GM11168 (cell line): ENCODE data around the gene UPK3B.
"Not testable (repeated sequence)": the region's sequence is repeated elsewhere in the genome, so short reads cannot be mapped to it uniquely, and the experiment has no call there.

Experiments
- in situ Hi-C: fragments of 300-500 bp; cut with MboI; formaldehyde crosslinking; loops from one replicate; pipeline ENCODE4 v1.12.0; 2022; ENCODE audit warnings: low sequenced_read_pairs; ENCODE audit not compliant: unreplicated experiment

Gene UPK3B

GRCh38 chr7:76486618-76487017 is 23.7 kb upstream of the UPK3B start:
- in situ Hi-C loops = not testable (repeated sequence)

- in situ Hi-C loops = not testable (repeated sequence)
Measured at GRCh38 chr7:76487969-76488368, 22.4 kb upstream of the UPK3B start.

DNA sequence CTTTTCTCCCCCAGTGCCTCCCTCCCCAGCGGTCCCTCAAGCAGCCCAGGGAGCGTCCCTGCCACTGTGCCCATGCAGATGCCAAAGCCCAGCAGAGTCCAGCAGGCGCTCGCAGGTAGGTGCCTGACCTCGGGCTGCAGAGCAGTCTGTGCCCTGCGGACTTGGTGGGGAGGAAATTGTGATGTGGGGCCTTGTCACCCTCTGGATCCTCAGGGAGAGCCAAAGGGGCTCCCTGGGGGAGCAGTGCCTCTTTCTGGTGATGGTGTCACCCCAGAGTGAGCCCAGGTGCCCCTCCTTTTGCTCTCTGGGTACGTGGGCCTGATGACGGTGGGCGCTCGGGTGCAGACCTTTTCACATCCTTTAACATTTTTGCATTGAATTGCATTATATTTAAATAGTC is 18.2 kb upstream of the UPK3B start:
- in situ Hi-C loops = not testable (repeated sequence)

GRCh38 chr7:76495717-76496116 is 14.6 kb upstream of the UPK3B start:
- in situ Hi-C loops = not testable (repeated sequence)

- in situ Hi-C loops = not testable (repeated sequence)
Measured at GRCh38 chr7:76497918-76498582, 12.3 kb upstream of the UPK3B start.

DNA sequence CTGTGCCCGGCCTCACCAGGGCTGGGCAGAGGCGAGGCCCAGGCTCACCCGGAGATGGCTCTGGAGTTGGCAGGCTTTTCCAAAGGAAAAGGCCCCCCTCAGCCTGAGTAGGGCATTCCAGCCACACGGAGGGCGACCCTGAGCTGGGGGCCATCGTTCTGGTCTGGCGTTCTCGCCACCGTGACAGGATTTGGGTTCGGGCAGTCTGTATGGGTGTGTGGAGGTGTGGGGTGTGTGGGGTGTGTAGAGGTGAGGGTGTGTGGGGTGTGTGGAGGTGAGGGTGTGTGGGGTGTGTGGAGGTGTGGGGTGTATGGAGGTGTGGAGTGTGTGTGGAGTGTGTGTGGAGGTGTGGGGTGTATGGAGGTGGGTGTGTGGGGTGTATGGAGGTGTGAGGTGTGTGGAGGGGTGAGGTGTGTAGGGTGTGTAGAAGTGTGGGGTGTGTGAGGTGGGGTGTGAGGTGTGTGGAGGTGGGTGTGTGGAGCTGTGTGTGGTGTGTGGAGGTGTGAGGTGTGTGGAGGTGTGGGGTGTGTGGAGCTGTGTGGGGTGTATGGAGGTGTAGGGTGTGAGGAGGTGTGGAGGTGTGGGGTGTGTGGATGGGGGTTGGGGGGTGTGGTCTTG is 11.7 kb upstream of the UPK3B start:
- in situ Hi-C loops = not testable (repeated sequence)

DNA sequence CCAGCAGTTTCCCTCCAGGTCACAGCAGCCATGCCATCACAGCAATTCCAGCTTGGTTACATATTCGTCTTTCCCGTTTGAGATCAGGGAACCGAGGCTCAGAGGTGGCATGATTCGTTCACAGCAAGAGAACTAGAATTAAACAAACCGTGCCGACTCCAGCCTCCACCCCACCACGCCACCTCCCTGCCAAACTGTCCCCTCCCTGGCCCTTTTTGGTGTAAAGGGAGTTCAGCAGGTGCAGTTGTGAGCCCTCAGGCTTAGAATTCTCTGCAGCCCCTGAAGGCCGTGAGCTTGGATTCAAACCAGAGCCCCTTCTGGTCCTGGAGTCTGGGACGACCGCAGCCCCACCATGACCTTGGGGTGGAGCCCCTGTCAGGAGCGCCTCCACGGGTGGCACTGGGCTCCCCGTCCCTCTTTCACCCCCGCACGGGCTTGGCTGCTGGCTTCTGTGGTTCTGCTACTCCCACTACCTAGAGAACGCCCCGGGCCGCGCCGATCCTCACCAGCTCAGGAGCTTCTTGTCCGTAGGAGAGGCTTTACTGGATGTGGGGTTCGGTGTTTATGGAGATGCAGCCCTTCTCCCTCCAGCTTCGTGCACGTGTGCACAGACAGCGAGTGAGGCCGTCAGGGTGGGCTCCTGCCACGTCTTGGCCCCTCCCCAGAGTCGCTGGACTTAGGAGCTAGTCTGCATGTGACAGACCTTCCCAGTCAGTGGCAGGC is 11.0 kb upstream of the UPK3B start:
- in situ Hi-C loops = not testable (repeated sequence)

GRCh38 chr7:76499924-76500241 is 10.5 kb upstream of the UPK3B start:
- in situ Hi-C loops = loop anchor here (5.0 kb wide), 1 partner anchor 502 kb away; no protein-coding TSS in a partner anchor

DNA sequence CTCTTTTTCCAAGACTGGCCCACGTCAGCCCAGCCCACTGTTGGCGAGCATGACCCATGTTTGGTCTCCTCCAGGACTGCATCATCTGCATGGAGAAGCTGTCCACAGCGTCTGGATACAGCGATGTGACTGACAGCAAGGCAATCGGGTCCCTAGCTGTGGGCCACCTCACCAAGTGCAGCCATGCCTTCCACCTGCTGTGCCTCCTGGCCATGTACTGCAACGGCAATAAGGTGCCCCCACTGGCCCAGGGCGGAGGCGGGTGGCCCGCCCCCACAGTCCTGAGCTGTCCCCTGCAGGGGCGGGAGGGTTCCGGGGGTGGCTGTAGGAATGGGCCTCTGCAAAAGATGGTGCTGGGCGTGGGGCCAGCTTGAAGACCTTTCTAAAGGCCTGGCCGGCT is 8.1 kb upstream of the UPK3B start:
- in situ Hi-C loops = loop anchor here (5.0 kb wide), 1 partner anchor 500 kb away; no protein-coding TSS in a partner anchor

DNA sequence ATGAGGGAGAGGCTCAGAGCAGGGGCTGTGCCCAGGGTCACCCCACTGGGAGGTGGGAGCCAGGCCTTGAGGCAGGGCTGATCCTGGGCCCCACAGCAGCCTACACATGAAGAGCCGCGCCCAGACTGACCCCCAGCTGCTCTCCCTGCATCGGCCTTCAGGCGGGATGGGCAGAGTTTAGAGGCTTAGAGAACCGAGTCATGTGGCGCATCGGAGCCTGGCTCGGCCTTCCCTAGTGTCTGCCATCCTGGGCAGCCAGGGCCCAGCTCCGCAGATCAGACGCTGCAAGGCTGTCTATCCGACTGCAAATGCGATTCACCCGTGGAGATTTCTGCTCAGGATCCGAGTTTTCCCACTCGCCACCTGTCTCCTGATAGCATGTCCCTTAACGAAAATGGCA is 7.5 kb upstream of the UPK3B start:
- in situ Hi-C loops = loop anchor here (5.0 kb wide), 1 partner anchor 499 kb away; no protein-coding TSS in a partner anchor

GRCh38 chr7:76503244-76503643 is 7.1 kb upstream of the UPK3B start:
- in situ Hi-C loops = loop anchor here (5.0 kb wide), 1 partner anchor 499 kb away; no protein-coding TSS in a partner anchor

GRCh38 chr7:76504351-76505167 is 5.8 kb upstream of the UPK3B start:
- in situ Hi-C loops = loop anchor here (5.0 kb wide), 2 partner anchors 48 to 498 kb away; no protein-coding TSS in a partner anchor

DNA sequence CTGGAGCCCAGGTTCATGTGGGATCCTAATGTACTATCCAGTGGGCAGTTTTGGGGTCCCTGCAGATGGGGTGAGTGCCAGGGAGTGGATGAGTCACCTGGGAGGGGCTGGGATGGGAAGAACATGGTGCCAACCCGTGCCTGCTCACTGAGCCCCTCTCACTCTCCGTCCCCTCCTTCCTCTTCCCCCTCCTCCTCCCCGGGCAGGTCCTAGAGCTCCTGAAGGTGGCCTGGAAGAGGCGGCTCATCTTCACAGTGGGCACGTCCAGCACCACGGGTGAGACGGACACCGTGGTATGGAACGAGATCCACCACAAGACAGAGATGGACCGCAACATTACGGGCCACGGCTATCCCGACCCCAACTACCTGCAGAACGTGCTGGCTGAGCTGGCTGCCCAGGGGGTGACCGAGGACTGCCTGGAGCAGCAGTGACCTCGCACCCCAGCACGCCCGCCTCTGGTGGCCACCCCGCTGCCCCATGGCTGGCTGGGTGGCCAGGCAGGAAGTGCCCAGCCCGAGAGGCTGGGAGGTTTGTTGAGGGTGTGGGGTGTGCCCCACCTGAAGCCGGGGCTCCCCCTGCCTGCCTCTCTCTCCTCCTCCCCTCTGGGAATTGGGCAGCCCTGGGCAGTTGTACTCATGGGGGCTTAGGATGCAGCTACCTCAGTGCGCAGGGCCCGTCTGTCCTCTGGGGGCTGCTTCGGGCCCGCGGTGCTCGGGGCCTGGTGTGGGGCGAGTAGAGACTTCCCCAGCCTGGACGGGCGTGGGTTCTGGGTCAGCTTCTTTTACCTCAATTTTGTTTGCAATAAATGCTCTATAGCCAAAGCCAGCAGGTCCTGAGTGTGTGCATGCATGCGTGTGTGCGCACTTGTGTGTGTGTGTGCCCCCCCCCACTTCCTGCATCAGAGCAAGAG is 4.9 kb upstream of the UPK3B start:
- in situ Hi-C loops = loop anchor here (5.0 kb wide), 1 partner anchor 47 kb away; no protein-coding TSS in a partner anchor

DNA sequence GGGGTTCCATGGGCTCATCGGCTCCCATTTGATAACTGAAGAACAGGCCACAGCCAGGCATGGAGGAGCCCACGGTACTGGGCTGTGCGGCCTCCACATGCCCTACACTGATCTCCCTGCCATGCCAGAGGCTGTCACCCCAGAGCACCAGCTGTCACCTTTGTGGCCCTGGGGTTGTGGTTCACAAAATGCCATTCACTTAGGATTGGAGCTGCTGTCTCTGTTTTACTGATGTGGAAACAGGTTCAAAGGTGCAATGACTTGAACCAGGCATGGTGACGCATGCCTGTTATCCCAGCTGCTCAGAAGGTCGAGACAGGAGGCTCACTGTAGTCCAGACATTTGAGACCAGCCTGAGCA is 4.3 kb upstream of the UPK3B start:
- in situ Hi-C loops = loop anchor here (5.0 kb wide), 1 partner anchor 46 kb away; no protein-coding TSS in a partner anchor

DNA sequence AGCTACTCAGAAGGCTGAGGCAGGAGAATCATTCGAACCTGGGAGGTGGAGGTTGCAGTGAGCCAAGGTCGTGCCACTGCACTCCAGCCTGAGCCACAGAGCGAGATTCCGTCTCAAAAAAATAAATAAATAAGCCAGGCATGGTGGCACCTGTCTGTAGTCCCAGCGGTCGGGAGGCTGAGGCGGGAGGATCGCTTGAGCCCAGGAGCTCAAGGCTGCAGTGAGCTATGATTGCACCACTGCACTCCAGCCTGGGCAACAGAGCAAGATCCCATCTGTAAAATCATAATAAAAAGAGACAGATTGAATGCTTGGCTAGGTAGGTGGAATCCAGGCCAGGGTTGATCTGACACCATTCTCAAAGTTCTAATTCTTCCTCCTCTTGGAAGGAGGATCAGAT is 3.7 kb upstream of the UPK3B start:
- in situ Hi-C loops = loop anchor here (5.0 kb wide), 1 partner anchor 46 kb away; no protein-coding TSS in a partner anchor

DNA sequence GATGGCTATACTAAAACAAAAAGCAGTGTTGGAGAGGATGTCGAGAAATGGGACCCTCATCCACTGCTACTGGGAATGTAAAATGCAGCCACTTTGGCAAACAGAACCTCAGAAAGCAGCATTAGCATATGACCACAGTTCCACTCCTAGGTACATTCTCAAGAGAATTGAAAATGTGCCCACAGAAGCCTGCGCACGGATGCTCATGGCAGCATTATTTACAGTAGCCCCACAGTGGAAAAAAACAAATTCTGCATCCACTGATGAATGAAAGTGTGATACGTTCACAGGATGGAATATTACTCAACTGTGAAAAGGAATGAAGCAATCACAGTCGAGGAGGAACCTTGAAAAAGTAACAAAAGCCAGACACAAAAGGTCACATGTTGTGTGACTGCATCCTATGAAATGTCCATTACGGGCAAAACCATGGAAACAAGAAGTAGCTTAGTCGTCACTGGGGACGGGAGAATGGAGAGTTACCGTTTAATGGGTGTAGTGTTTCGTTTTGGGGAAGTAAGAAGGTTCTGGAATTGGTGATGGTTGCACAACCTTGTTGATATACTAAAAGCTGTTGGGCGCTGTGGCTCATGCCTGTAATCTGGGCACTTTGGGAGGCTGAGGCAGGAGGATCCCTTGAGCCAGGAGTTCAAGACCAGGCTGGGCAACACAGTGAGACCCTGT is 2.5 kb upstream of the UPK3B start:
- in situ Hi-C loops = loop anchor here (5.0 kb wide), 1 partner anchor 44 kb away; no protein-coding TSS in a partner anchor

DNA sequence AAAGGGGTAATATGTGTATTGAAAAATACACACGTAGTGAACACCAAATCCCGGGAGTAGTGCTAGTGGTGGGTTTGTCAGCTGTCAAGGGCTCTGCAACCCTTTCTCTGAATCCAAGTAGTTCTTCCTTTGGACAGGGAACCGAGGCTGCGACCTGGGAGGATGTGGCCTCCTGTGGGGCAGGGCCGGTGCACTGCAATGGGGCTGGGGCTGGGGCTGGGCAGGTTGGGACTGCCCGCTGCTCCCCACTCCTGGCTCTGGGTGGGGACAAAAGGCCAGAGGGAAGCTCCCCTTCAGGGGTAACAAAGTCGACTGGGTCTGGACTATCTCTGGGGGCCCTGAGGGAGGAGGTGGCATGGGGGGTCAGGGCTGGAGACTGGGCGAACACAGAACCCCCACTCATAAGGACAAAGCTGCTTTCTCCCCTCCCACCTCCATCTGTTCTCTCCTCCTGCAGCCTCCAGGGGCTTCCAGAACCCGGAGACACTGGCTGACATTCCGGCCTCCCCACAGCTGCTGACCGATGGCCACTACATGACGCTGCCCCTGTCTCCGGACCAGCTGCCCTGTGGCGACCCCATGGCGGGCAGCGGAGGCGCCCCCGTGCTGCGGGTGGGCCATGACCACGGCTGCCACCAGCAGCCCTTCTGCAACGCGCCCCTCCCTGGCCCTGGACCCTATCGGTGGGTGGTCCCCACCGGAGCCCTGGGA is 1.0 kb downstream of the UPK3B start:
- in situ Hi-C loops = not testable (repeated sequence)
